Measurements from ENCODE around the gene BAIAP3. TPM values are rescaled to one million over a fixed set of nuclear protein-coding genes. Genes with fewer than 3 reads are reported as not detected.

BAIAP3 gene
- total RNA-seq, 4 donors from 2014 or later = 17.9 to 160 (median 29.0) TPM

- Histone ChIP-seq H3K36me3 (peaks cover 0 to 24% (median 0%) of the 10 kb centered on the region in 3 donors), H3K27ac (peak overlapping the region; percentile 64 to 97 (median 88)), H3K4me3 (peak overlapping the region; percentile 59 to 92 (median 82)), H3K4me1 (peaks cover 8 to 36% (median 21%) of the 10 kb centered on the region in 4 donors), H3K9me3 (no peaks in the 10 kb centered on the region), H3K27me3 (no peaks in the 10 kb centered on the region)
- TF ChIP-seq POLR2A (IDR thresholded peaks at IDR 0.05) = no peak
- TF ChIP-seq, protein P1, sequence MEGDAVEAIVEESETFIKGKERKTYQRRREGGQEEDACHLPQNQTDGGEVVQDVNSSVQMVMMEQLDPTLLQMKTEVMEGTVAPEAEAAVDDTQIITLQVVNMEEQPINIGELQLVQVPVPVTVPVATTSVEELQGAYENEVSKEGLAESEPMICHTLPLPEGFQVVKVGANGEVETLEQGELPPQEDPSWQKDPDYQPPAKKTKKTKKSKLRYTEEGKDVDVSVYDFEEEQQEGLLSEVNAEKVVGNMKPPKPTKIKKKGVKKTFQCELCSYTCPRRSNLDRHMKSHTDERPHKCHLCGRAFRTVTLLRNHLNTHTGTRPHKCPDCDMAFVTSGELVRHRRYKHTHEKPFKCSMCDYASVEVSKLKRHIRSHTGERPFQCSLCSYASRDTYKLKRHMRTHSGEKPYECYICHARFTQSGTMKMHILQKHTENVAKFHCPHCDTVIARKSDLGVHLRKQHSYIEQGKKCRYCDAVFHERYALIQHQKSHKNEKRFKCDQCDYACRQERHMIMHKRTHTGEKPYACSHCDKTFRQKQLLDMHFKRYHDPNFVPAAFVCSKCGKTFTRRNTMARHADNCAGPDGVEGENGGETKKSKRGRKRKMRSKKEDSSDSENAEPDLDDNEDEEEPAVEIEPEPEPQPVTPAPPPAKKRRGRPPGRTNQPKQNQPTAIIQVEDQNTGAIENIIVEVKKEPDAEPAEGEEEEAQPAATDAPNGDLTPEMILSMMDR (IDR thresholded peaks at IDR 0.05) = no peak
- DNase-seq = peak in 1 of 3 donors; percentile 51
Measured at GRCh38 chr16:1310832-1311200, 22.6 kb upstream of the BAIAP3 start.

DNA sequence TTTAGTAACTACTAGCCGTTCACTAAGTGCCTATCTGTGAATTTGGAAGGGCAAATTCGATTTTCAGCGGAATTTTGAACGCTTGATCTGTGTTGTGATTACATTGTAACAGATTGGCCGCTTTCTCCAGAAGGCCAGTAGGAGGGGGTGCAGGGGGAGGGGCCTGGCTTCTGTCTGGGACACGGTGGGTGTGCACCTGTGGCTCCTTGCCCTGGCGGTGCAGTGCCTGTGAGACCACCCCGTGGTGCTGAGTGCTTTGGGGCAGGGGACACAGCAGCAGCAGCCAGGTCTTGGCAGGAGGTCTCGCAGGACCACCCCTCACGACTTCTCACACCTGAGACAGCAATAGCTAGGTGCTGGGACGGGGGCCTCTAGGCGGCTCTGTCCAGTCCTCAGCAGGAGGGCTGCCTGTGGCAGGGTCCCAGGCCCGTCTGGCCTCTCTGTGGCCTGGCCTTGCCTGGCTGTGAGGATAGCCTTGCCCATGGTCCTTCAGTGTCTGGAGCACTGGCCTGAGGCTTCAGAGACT lies 22.2 kb upstream of the BAIAP3 start:
- no peak for DNase-seq
- Histone ChIP-seq H3K4me3 (peak overlapping the region; percentile 59 to 92 (median 82)), H3K27ac (peak overlapping the region; percentile 3 to 97 (median 78)), H3K4me1 (peaks cover 8 to 36% (median 21%) of the 10 kb centered on the region in 4 donors), H3K27me3 (no peaks in the 10 kb centered on the region), H3K36me3 (peaks cover 0 to 29% (median 0%) of the 10 kb centered on the region in 3 donors), H3K9me3 (no peaks in the 10 kb centered on the region)
- TF ChIP-seq, protein P1 (IDR thresholded peaks at IDR 0.05) = no peak
- TF ChIP-seq POLR2A (IDR thresholded peaks at IDR 0.05) = no peak

DNA sequence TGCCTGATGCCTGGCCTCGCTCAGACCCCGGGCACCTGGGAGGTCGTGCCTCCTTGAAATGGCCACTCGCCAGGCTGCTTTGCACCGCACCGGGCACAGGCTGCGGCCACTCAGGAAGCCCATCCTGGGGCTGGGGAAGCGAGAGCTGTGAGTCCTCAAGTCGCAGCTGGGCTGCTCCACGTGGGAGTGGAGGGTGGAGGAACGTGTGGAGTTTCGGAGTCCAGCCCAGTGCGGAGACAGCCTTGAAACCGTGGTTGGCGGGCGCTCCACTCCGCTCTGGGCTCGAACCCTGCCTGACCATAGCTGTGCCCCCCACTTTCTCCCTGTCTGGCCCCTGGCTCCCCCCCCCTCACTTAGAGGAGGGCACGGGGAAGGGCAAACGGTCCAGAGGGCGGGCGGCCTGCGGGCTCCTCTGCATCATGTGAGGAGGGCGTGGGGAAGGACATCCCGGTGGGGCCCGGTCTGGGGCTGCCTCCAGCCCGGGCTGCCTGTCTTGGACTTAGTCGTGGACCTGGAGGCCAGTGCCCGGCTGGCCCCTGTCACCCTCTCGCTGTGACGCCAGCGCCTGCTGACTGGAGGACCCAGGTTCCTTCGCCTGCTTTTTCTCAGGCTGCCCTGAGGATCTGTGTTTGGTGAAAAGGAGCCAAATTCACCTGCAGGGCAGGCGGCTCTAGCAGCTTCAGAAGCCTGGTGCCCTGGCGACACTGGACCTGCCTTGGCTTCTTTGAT lies 21.5 kb upstream of the BAIAP3 start:
- DNase-seq = no peak

GRCh38 chr16:1312467-1312816 lies 21.0 kb upstream of the BAIAP3 start:
- H3K36me3 ChIP-seq = peaks cover 0 to 40% (median 0%) of the 10 kb centered on the region in 3 donors
- H3K4me3 ChIP-seq = peak overlapping the region in 2 of 4 donors; percentile 81 to 83
- TF ChIP-seq POLR2A (IDR thresholded peaks at IDR 0.05) = no peak
- H3K9me3 ChIP-seq = no peaks in the 10 kb centered on the region
- H3K27me3 ChIP-seq = no peaks in the 10 kb centered on the region
- DNase-seq = no peak
- peaks cover 8 to 36% (median 21%) of the 10 kb centered on the region in 4 donors for H3K4me1 ChIP-seq
- H3K27ac ChIP-seq = no peak overlapping the region

More for the DNA sequence above, 21.5 kb upstream of the BAIAP3 start:
- peak overlapping the region; percentile 59 to 92 (median 82) for H3K4me3 ChIP-seq
- no peak for TF ChIP-seq POLR2A (IDR thresholded peaks at IDR 0.05)
- H3K27ac ChIP-seq = peak overlapping the region in 1 of 4 donors; percentile 92
- no peaks in the 10 kb centered on the region for H3K27me3 ChIP-seq
- H3K4me1 ChIP-seq = peaks cover 8 to 36% (median 21%) of the 10 kb centered on the region in 4 donors
- H3K36me3 ChIP-seq = peaks cover 0 to 35% (median 0%) of the 10 kb centered on the region in 3 donors
- H3K9me3 ChIP-seq = no peaks in the 10 kb centered on the region

GRCh38 chr16:1312903-1313302 lies 20.5 kb upstream of the BAIAP3 start:
- H3K27ac ChIP-seq = no peak overlapping the region
- no peak overlapping the region for H3K4me3 ChIP-seq
- H3K4me1 ChIP-seq = peaks cover 8 to 36% (median 21%) of the 10 kb centered on the region in 4 donors
- no peak for TF ChIP-seq POLR2A (IDR thresholded peaks at IDR 0.05)
- no peaks in the 10 kb centered on the region for H3K9me3 ChIP-seq
- peaks cover 0 to 45% (median 0%) of the 10 kb centered on the region in 3 donors for H3K36me3 ChIP-seq
- DNase-seq = no peak
- no peaks in the 10 kb centered on the region for H3K27me3 ChIP-seq

DNA sequence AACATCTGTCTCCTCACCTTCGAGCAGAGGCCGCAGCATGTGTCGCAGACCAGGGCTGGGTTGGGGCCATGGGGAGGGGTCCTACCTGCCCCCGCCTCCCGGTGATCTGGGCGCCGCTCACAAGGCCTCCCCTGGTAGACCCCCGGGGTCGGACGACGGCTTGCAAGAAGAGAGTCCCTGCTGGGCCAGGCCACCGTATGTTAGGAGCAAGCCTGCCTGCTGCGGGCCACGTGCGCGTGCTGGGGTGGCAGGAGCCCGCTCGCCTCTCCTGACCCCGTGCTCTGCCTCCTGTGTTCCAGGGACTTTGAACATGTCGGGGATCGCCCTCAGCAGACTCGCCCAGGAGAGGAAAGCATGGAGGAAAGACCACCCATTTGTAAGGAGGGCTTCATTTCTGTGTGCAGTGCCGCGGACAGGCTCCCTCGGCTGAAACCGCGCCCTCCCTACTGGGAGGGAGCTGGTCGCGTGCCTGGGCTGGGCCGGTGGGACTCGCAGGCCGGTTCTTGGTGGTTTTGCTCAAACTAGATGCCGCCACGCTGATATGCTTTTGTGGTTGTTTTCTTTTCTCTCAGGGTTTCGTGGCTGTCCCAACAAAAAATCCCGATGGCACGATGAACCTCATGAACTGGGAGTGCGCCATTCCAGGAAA lies 19.6 kb upstream of the BAIAP3 start:
- Histone ChIP-seq H3K27me3 (no peaks in the 10 kb centered on the region), H3K4me3 (no peak overlapping the region), H3K4me1 (peaks cover 8 to 36% (median 21%) of the 10 kb centered on the region in 4 donors), H3K9me3 (no peaks in the 10 kb centered on the region), H3K36me3 (peaks cover 0 to 54% (median 0%) of the 10 kb centered on the region in 3 donors), H3K27ac (no peak overlapping the region)
- no peak for TF ChIP-seq POLR2A (IDR thresholded peaks at IDR 0.05)
- TF ChIP-seq, protein P1 (IDR thresholded peaks at IDR 0.05) = no peak
- no peak for DNase-seq

Data from Peyer's patch (tissue), 4 donors.